ENCODE measurements around the gene CHRNA7.

DNA sequence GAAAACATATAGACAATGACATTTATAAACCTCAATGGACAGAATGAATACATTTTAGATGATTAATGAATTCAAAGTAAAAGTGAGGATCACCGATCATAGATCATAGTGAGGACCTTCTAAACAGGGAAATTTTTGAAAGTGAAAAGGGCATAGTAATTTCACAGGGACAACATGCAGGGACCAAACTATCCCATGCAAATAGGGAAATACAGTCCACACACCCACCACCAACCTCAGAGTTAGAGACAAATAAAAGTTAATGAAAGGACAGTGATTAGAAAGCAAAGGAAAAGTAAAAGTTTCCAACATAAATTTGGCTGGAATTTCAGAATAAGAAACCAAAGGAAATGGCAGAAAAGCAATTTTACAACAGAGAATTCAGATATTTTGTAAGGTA lies 15.4 kb upstream of the CHRNA7 start:
- TF ChIP-seq SUZ12 (IDR thresholded peaks at IDR 0.05; ENCODE audit: extremely low read depth, insufficient read depth, insufficient read length), result no peak
- TF ChIP-seq ZNF274 (IDR thresholded peaks at IDR 0.05; ENCODE audit: low read depth, low read length), result no peak

Data from NT2/D1 (cell line).